Prostate gland (tissue), 2 donors: ENCODE results near the gene IGF2. TPM values are rescaled to one million over a fixed set of nuclear protein-coding genes. Genes with fewer than 3 reads are reported as not detected.

Experiments used
- DNase-seq: peaks from one replicate; pipeline ENCODE4 v3.0.0-alpha.2; 2019; ENCODE audit warnings: low spot score
- H3K27ac ChIP-seq, 2 donors: fragments of 200-600 bp; sonication (generic); 2 replicates each; pipeline ENCODE4 v1.5.1; 2017 to 2019
- H3K27me3 ChIP-seq: fragments of 200-600 bp; sonication (generic); replicated peaks from 2 replicates; pipeline ENCODE4 v1.5.1; 2019; ENCODE audit not compliant: insufficient read depth
- H3K36me3 ChIP-seq, 2 donors: fragments of 200-600 bp; sonication (generic); 1 replicate in 1 of 2; 2 replicates in 1 of 2; pipeline versions ENCODE4 v1.5.1 to v1.8.1; 2017 to 2019
- H3K4me1 ChIP-seq: fragments of 200-600 bp; sonication (generic); replicated peaks from 2 replicates; pipeline ENCODE4 v1.5.1; 2019
- H3K4me3 ChIP-seq, 2 donors: fragments of 200-600 bp; sonication (generic); 2 replicates each; pipeline ENCODE4 v1.5.1; 2017 to 2019
- H3K9me3 ChIP-seq: fragments of 200-600 bp; sonication (generic); 2 replicates; pipeline ENCODE4 v1.5.1; 2017
- CTCF ChIP-seq, 4 experiments: fragments of 200-600 bp in 2 of 4; fragments of 450-650 bp in 2 of 4; sonication (generic) in 2 of 4; IDR thresholded peaks; 1 replicate in 3 of 4; 2 replicates in 1 of 4; pipeline ENCODE4 v1.5.1; 2016 to 2019; ENCODE audit warnings: antibody characterized with exemption in 4 of 4, mild to moderate bottlenecking in 2 of 4, moderate library complexity in 2 of 4
- POLR2A ChIP-seq: fragments of 450-650 bp; IDR thresholded peaks from one replicate; pipeline ENCODE4 v1.6.1; 2016; ENCODE audit warnings: antibody characterized with exemption, mild to moderate bottlenecking
- POLR2AphosphoS5 ChIP-seq: sonication (generic); formaldehyde crosslinking; IDR thresholded peaks from one replicate; pipeline ENCODE4 v1.6.1; 2017; ENCODE audit warnings: antibody characterized with exemption
- WGBS: methylation state at CpG from one replicate; pipeline ENCODE4 v1.1.5; 2018; 5-methylcytosine and 5-hydroxymethylcytosine counted together
- intact Hi-C: fragments of 100-400 bp; cut with DNase I; formaldehyde crosslinking; loops from one replicate; pipeline ENCODE4 v1.14.2; 2022
- total RNA-seq, 2 donors: library from RNA; depleted of rRNA; stranded (reverse); fragments of >200 nt; gene quantifications; one replicate each; pipeline ENCODE4 v1.1.0, GENCODE V29; 2016

Gene IGF2
- total RNA-seq, 2 donors from 2014 or later, result 4.1 to 80.7 TPM

GRCh38 chr11:2092956-2093412 is 46.2 kb downstream of the IGF2 start:
- no peak overlapping the region for H3K27ac ChIP-seq
- no peak overlapping the region for H3K4me3 ChIP-seq
- WGBS, result 14% methylated on average over 8 of the region's 10 CpGs
- intact Hi-C loops, result no loop called here
- H3K27me3 ChIP-seq, result no peaks in the 10 kb centered on the region
- no peaks in the 10 kb centered on the region for H3K9me3 ChIP-seq
- H3K36me3 ChIP-seq, result no peaks in the 10 kb centered on the region
- peak; percentile 95 for DNase-seq
- peak; percentile 18 for TF ChIP-seq POLR2A
- TF ChIP-seq POLR2AphosphoS5, result peak; percentile 83
- TF ChIP-seq CTCF (IDR thresholded peaks at IDR 0.05), result no peak
- H3K4me1 ChIP-seq, result peaks cover 11% of the 10 kb centered on the region

- 86% methylated on average over 8 of the region's 9 CpGs for WGBS
- H3K9me3 ChIP-seq, result no peaks in the 10 kb centered on the region
- DNase-seq, result no peak
- TF ChIP-seq POLR2AphosphoS5 (no peak), CTCF (IDR thresholded peaks at IDR 0.05) (no peak), POLR2A (no peak)
- intact Hi-C loops, result no loop called here
- H3K4me1 ChIP-seq, result peaks cover 11% of the 10 kb centered on the region
- no peak overlapping the region for H3K4me3 ChIP-seq
- no peak overlapping the region for H3K27ac ChIP-seq
- H3K27me3 ChIP-seq, result no peaks in the 10 kb centered on the region
- no peaks in the 10 kb centered on the region for H3K36me3 ChIP-seq
These were observed 46.7 kb downstream of the IGF2 start for GRCh38 chr11:2092464-2092910.

GRCh38 chr11:2091786-2092463 is 47.3 kb downstream of the IGF2 start:
- Histone ChIP-seq H3K27me3 (no peaks in the 10 kb centered on the region), H3K4me3 (no peak overlapping the region), H3K36me3 (no peaks in the 10 kb centered on the region), H3K9me3 (no peaks in the 10 kb centered on the region), H3K27ac (no peak overlapping the region), H3K4me1 (peaks cover 9% of the 10 kb centered on the region)
- DNase-seq, result no peak
- TF ChIP-seq POLR2A (no peak), CTCF (IDR thresholded peaks at IDR 0.05) (no peak), POLR2AphosphoS5 (no peak)
- intact Hi-C loops, result no loop called here
- 88% methylated on average over 18 of the region's 18 CpGs for WGBS

- Histone ChIP-seq H3K4me1 (peaks cover 6% of the 10 kb centered on the region), H3K9me3 (no peaks in the 10 kb centered on the region), H3K27ac (no peak overlapping the region), H3K4me3 (no peak overlapping the region), H3K27me3 (no peaks in the 10 kb centered on the region), H3K36me3 (no peaks in the 10 kb centered on the region)
- intact Hi-C loops, result no loop called here
- no peak for DNase-seq
- 95% methylated on average over 8 of the region's 8 CpGs for WGBS
- TF ChIP-seq CTCF (IDR thresholded peaks at IDR 0.05) (no peak), POLR2AphosphoS5 (no peak), POLR2A (no peak)
These were observed 48.0 kb downstream of the IGF2 start for GRCh38 chr11:2091112-2091746.
